Globus pallidus (tissue), 1 donor: Measurements from ENCODE around the gene STX7.

ENCODE experiments used
- DNase-seq: peaks from one replicate; pipeline ENCODE4 v3.0.0-alpha.2; 2015; ENCODE audit warnings: low spot score

Gene STX7

GRCh38 chr6:132476688-132477087 is 36.2 kb downstream of the STX7 start:
- no peak for DNase-seq

- no peak for DNase-seq
Measured at GRCh38 chr6:132475925-132476324, 37.0 kb downstream of the STX7 start.

GRCh38 chr6:132471787-132472186 is 41.1 kb downstream of the STX7 start:
- DNase-seq, result no peak

- no peak for DNase-seq
Measured at GRCh38 chr6:132466952-132467351, 46.0 kb downstream of the STX7 start.

- no peak for DNase-seq
Measured at GRCh38 chr6:132465530-132466485, 47.1 kb downstream of the STX7 start.

- no peak for DNase-seq
Measured at GRCh38 chr6:132464538-132465256, 48.2 kb downstream of the STX7 start.

GRCh38 chr6:132461958-132462357 is 51.0 kb downstream of the STX7 start:
- DNase-seq, result no peak

- no peak for DNase-seq
Measured at GRCh38 chr6:132459605-132459952, 53.3 kb downstream of the STX7 start.

- no peak for DNase-seq
Measured at GRCh38 chr6:132458887-132459604, 53.9 kb downstream of the STX7 start.

GRCh38 chr6:132456700-132457143 is 56.2 kb downstream of the STX7 start:
- DNase-seq, result no peak

GRCh38 chr6:132446855-132447241 is 66.1 kb downstream of the STX7 start:
- DNase-seq, result no peak

GRCh38 chr6:132446141-132446854 is 66.6 kb downstream of the STX7 start:
- no peak for DNase-seq

GRCh38 chr6:132445201-132445951 is 67.5 kb downstream of the STX7 start:
- DNase-seq, result no peak

- no peak for DNase-seq
Measured at GRCh38 chr6:132443206-132443605, 69.7 kb downstream of the STX7 start.

GRCh38 chr6:132430110-132430509 is 82.8 kb downstream of the STX7 start:
- no peak for DNase-seq

GRCh38 chr6:132425176-132425575 is 87.7 kb downstream of the STX7 start:
- no peak for DNase-seq

GRCh38 chr6:132423839-132424238 is 89.1 kb downstream of the STX7 start:
- no peak for DNase-seq

GRCh38 chr6:132418235-132418965 is 94.5 kb downstream of the STX7 start:
- no peak for DNase-seq

- no peak for DNase-seq
Measured at GRCh38 chr6:132414761-132415160, 98.2 kb downstream of the STX7 start.

GRCh38 chr6:132414322-132414721 is 98.6 kb downstream of the STX7 start:
- DNase-seq, result no peak

GRCh38 chr6:132413499-132413802 is 99.5 kb downstream of the STX7 start:
- no peak for DNase-seq
